ENCODE data around the gene BAIAP2.

DNA sequence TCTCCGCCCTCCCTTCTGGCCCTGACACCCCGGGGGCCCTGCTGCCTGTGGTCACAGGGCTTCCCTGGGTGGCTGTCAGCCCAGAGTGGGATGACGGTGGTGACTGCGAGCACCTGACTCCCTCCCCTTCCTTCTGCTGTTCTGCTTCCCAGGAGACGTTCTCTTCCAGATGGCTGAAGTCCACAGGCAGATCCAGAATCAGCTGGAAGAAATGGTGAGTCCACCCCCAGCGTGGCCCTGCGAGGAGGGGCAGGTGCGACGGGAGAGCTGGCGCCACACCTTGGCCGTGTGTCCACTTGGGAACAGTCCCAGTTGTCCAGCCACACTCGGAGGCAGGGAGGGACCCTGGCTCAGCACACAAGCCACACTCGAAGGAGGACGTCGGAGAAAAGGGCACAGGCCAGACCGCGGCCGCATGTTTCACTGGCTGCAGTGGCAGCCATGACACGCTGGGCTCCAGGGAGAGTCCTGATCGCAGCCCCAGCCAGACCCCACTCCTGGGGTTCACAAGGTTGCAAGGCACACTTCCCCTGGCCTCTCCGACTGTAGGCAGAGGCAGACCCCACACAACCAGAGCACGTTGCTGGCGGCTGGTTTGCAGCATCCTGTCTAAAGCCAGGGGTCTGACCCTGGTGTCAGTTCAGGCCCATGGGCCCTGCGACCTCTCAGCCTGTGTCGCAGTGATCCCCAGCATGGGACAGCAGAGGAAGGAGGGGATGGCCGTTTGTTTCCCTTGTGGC, 49.9 kb downstream of the BAIAP2 start:
- TF ChIP-seq EZH2 (IDR thresholded peaks at IDR 0.05; ENCODE audit: borderline replicate concordance, insufficient read depth, low read length, poor library complexity, severe bottlenecking) (no peak), TAF1 (IDR thresholded peaks at IDR 0.05; ENCODE audit: low read depth) (no peak), CTCF (IDR thresholded peaks at IDR 0.05; ENCODE audit: poor library complexity, severe bottlenecking) (no peak), EP300 (conservative IDR thresholded peaks at IDR 0.05; ENCODE audit: poor library complexity, severe bottlenecking) (no peak)
